ENCODE data around the gene PLA1A.

Gene PLA1A

DNA sequence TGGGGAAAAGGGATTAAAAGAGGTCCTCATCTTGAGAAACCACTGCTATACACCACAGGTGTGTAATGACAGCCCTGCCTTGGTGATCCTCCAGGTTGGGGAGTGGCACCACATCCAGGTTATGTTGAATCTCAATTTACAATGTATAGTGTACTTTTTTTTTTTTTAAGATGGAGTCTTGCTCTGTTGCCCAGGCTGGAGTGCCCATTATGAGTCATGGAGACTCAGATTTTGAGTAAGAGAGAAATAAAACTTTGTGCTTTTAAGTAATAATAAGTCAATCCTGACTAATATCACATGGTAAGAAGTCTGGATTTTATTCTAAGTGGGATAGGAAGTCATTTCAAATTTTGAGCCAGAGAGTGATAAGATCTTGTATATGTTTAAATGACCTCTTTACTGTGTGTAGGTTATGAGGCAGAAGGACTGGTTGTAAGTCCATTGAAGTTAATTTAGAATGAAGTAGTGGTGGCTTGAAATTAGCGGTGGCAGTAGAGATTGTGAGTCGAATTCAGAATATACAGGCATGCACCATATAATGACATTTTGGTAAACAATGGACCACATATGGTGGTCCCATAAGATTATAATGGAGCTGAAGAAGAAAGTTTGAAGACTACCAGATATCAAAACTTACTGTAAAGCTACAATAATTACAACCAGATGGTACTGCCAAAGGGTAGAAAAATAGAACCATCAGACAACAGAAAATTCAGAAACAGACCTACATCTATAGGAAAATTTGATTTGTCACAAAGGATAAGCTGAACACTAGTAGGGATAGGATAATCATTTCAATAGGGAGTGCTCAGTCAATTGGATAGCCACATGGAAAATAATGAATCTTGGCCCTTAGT lies 42.0 kb downstream of the PLA1A start:
- no peak for DNase-seq

DNA sequence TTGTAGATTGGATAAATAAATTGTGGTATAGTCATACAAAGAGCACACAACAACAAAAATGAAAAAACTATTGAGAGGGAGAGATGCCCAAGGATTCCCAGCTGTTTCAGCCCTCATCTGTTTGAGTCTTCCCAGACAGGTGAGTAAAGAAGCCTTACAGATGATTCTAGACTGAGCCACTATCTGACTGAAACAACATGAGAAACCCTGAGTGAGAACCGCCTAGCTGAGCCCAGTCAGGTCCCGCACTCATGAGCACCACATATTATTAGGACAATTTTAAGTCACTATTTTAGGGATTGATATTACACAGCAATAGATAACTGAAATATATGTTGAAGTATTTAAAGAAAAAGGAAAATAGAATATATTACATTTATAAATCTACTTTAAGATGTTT lies 43.7 kb downstream of the PLA1A start:
- no peak for DNase-seq

DNA sequence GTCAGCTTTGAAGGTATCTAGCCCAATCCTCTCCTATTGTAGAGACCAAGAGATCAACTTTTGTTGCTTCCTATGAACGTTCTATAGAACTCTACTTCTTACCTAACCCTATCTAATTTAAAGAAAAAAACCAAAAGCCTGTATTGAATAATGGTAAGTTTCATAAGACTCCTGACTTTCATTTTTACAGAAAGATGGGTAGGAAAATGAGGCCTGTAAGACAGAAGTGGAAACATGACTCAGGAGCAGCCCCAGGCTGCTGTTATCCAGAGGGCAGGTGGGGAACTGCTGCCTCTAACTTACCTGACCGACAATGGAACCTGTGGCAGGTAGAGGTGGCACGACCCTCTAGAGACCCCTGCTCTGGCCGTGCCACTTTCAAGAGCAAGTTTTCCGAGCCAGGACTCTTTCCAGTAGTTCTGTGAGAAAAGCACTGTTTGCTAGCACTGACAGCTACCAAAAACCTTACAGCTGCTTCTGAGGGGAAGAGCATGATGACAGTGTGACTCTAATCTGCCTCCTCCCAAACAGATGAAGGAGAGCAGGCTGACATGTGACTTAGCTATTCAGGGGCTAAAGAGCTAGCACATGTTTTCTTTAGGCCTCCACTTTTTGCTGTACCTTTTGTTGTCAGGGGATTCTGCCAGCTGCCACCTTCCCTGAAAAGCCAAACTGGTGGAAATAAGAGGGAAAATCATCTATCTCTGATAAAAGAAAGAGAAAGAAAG lies 45.2 kb downstream of the PLA1A start:
- DNase-seq, result no peak

DNA sequence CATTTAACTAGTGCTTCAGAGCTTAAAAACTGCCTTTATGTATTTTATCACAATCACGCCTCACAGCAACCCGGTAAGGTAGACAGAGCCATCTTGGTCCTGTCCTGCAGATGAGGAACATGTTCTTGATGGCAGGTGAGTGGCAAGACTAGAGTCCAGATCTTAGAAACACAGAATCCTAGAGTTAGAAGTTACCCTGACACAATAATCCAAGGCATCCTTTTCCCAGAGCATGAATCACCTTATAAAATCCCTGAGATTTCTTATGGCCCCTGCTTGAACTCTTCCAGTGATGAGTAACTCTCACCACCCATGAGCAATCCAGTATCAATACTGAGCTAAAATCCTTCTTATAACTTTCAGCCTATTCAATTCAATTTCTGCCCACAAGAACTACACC lies 45.8 kb downstream of the PLA1A start:
- no peak for DNase-seq

DNA sequence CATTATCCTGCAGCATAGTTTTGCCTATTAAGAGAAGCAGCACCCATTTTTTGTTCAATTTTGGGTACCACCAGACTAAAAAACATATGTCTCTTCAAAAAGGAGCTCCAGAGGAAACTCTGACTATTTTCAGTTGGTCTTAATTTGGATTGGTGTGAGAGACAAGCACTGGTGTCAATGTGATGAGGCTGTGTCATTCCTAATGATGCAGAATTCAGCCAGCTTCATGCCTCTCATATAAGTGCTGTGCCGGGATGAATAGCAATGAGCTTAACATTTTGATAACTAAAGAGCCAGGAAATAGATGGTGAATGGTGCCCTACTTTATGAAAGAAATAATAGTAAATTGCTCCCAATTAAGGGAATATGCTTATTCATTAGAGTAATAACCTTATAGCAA lies 46.8 kb downstream of the PLA1A start:
- no peak for DNase-seq

DNA sequence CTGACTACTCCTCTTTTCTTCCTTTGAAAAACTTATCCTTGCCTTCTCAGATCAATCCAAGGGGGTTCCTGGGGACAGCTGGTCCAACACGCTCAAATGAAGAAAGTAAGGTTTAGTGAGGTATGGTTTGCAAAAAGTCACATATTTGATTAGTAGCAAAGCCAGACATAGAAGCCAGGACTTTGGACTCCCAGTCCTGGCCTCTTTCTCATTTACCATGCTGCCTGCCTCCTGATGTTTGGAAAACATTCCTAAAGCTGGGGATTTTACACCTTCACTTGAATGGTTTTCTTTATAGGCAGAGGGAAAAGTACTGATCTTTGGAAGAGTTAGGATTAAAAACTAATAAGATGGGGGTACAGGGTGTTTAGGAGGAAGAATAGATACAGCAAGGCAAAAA lies 48.1 kb downstream of the PLA1A start:
- DNase-seq, result no peak

DNA sequence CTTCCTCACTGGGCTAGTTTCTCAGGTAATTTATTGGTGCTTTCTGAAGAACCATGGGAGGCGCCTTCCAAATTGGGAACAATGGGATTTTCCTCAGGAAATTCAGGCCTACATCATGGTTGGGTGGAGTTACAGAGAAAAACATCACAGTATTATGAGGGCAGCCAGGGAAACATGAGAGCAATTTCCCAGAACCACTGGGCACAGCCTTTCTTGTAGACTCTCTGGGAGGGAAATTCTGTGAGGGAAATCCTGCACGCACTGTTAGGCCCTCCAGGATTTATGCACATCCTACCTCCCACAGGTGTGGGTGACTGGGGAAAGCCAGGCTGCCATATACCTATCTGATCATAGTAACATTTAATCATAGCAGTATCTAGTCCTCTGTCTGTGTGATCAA lies 49.5 kb downstream of the PLA1A start:
- DNase-seq, result no peak

DNA sequence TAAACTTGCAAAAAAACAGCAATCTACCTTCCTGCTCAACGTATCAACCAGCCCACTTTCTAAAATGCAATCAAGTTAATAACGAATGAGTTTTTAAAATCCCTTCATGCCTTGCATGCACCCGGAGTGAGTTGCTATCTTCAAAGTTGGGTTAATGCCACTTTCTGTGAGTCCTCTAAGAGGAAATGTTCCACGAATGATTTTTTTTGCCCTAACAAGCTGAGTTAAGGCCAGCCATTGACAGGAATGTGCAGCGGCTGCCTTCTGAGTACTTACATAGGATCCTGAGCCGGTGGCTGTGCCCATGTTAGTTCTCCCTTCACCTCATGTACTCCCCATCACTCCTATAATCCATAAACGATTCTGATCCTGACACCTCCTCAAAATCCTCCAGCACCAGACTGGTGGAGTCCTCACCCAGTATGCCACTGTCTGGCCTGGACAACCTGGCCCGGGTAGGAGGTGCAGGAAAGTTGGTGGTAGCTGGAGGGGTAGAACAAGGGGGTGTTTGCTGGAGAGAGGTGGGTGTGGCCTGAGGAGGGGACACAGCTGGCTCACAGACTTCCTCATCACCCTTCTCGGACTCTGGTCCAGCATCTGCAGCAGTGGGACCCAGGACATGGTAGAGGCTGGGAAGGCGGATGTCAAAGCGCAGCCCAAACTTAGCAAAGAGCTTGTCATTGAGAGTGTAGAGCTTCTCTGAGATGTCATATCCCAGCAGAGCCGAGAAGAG lies 50.3 kb downstream of the PLA1A start:
- no peak for DNase-seq

DNA sequence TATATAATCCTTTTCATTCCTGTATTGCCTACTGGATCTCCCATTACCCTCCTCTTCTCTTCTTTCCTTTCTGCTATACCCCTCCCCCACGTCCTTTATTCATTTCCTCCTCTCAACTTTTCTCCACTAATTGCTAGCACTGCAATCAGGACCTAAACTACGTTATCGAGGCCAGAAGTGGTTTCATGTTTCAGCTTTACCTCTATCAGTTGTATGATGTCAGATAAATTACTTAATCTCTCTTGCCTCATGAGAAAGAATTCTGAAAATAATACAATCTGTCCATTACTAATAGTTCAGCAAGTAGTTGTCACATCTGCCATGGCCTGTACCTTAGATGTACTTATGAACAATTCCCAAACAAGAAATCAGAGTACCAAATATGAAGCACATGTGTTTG lies 52.1 kb downstream of the PLA1A start:
- no peak for DNase-seq

DNA sequence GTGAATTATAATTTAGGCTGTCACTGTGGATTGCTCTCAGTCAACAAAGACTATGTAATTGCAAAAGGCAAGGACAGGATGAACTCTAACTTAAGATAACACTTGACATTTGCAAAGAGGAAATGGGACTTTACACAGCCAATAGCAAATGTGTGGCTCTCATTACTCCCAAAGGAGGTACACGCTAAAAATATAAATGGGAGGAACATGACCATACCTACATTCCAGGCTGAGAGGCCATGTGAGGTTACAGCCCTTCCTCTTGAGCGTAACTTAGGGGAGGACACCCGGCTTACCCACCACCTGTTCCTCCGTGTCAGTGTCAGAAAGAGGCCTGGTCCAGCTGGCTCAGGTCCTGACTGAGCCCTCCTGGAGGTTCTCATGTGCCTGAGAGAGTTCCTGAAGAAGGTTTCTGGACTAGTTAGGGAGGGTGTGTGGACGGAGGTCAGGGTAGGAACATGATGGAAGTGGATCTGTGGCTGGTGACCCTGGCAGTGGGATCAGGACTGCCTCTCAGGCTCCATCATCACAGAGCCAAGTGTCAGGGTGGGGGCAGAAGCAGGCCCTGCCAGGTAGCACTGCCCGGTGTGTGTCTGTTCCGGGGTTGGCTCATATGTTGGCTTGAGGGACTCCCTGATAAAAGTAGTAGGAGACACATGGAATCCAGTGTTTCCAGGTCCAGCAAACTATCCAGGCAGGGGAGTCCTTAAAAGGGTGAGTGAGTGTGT lies 54.8 kb downstream of the PLA1A start:
- no peak for DNase-seq

DNA sequence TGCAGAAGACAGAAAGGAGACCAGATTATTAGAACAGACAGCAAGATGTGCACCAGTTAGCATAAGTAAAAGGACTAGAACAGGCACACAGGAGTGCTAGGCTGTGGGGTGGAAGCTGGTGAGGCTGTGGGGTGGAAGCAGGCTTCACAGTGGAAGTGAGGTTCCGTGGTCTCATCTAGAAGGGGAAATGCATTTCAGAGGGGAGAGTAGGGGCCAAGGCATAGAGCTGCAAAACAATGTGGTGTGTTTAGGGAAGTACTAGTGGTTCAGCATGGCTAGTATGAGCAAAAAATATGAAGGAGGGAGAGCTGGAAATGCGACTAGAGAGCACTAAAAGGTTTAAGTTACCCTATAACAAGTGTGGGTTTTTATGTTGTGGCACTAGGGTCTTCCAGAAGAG lies 56.2 kb downstream of the PLA1A start:
- DNase-seq, result no peak

DNA sequence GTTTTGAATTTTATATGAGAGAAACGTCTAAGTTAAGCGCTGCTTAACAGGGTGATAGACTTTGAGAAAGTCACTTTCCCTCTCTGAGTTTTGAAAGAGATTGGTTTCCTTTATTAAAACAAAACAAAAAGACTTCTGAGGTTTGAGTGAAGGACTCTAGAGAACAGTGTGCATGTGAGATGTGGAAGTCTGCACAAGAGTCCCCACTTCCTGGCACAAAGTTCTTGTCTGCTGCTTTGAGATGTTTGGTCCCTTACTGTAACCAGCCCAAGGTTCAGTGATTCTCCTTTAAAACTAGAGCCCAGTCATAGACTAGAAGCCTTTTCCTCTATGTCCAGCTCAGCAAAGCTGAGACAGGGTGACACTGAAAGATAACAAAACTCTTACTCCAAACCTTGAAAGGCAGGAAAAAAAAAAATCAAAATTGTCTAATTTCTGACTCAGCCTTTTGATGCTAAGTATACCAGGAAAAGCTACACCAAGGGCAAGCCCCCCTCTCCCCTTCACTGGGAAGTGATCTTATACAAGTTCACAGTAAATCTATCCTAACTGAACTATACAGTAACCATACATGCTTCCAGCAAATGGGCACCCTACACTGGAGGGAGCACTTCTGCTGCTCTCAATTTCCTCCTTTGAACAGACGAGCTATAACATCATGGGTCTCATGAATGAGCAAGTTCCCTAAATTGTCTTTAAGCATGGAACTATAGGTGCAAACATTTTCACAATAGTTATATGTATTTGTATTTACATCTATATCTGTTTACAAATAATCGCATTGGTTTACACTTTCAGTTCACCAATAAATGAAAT lies 60.4 kb downstream of the PLA1A start:
- no peak for DNase-seq

DNA sequence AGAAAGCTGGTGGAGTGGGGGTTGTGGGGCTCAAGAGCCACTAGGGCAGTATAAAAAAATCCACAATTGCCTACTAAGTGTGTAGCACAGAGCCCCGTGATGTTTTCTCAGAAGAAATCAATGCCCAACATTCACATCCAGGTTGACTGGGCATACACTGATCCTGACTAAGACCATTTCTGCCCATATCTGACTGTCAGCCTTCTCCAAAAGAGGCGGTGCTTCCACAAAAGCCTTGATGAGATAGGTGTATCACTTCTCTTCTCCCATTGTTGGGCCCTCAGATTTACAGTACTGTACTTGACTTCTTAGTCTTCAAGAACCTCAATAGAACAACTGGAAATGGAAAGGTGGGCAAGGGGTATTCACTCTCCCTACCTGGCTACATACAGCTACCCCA lies 61.3 kb downstream of the PLA1A start:
- DNase-seq, result no peak

DNA sequence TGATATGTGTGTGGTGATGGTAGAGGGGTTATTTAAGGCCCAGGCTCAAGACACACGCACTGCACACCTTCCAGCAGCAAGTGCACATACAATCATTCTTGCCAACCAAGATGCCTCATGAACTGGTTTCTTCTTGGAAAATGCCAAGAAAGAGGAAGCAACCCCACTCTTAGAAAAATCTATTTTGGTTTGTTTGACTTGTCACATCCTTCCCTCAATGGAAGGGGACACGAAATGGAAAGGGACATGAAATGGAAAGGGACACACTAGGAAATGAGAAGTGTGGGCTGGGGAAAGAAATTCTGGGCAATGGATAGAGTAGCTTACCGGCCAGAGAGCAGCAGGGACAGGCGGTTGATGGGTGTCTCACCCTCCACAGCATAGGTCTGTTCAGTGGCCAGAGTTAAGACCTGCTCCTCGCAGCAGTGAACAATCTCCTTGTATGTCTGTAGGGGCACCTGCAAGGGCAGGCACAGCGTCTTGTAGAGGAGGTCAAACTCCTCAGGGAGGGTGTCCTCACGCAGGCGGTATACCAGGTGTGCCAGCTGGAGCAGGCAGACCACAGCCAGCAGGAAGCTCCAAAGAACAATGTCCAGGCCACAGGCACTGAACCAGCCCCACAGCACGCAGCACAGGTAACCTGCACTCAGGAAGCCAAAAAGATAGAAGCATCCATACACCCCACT lies 62.1 kb downstream of the PLA1A start:
- no peak for DNase-seq

DNA sequence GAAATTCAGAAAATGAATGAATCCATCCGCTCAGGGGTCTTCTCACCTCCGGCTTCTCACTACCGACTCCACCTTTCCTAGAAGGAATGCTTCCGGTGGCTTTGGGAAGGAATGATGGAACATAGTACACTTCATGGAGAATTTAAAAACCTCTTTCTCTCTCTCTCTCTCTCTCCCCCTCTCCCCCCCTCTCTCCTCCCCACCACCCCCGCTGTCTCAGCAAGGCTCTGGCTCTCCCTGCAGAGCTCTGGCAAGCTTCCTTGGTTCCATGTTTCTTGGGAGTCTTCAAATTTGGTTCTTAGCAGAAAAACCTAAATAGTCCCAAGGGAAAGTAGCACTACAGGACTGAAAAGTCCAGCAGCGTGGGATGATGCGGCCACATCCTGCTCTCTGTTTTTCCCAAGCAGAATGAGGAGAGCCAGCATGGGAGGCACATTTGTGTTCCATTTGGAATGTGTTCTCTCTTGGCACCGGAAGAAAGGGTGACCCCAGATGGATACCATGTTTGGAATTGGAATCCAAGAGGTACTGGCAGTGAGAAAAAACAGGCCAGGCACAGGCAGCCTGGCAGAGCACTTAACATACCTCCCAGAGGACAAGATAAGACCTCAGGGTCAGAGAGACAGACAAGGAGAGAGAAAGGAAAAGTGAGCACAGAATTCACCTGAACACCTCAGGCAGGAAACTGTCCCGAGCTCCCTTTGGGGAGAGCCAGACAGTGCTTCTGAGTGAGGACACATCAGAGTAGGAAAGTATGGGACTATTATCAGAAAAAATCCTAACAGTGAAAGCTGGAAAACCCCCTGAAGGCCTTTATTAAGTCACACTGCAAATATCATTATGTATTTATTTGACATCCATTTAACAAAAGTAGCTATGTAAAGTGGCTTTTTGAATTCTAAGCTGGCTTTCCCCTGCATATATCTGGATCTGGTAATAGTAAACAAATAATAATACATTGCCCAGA lies 63.1 kb downstream of the PLA1A start, which contains the start of gene POPDC2:
POPDC2 (minus strand) TSS at position 116 of the 967 bp plus-strand sequence. CDS start 166 bp downstream, outside the sequence.
- DNase-seq, result no peak

DNA sequence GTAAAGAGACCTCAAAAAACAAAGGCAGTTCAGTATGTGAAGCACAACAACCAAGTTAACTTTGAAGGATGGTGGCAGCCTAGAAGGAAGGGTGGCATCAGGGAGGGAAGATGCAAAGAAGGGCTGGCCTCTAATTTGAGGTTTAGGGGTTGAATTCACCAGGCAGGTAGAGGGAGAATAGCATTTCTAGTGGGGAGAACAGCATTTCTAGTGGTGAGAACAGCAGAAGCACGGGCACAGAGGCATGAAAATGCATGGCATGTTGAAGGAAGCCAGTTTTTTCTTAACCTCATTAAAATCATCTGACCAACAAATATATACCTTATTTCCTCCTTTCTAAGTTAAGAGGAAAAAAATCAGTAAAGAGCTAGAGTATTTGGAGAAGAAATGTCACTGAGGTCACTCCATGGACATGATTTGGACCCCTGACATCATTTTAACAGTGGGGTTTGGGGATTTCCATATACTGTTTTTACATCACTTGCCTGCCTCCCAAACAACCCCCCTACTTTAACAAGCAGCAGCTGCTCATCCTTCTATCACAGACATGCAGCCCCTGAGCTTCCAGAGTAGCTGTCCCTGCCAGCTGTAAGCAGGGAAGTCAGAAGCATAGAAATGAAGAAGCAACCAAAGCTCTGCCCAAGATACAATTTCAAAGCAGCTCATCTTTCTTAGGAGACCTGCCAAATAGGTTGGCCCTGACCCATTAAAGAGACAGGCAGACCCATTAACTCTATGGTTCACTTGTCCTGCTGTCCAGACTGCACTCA lies 65.1 kb downstream of the PLA1A start:
- DNase-seq, result no peak

DNA sequence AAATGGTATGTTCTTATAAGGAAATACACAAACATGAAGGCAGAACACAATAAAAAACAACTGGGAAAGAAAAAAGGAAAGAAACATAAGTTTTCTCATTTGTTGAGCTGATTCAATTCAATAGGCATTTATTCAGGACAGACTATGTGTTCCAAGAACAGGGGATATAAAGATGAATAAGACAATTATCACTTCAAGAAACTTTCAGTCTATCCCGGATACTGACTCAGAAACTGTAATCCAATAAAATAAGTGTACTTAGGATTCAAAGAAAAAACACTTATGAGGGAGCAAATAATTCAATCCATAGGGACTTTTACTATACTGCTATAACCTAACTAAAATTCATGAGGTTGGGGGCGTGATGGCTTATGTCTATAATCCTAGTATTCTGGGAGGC lies 66.2 kb downstream of the PLA1A start:
- DNase-seq, result no peak

DNA sequence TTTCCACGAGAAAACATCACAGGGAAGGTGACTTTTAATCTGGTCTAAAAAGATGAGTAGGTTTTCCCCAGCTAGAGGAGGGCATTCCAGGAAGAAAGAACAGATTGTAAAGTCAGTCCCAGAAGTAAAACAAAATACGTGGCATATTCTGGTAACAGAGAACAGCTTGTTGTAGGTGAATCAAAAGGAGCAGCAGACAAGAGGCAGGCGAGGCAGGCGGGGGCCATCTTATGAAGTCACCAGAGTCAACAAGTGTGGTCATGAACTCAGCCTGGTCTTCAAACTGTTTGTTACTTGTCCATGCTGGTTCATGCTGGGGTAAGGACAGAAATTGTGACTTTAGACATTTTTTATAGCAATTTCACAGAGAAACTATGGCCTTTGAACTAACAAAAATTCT lies 66.7 kb downstream of the PLA1A start:
- no peak for DNase-seq

DNA sequence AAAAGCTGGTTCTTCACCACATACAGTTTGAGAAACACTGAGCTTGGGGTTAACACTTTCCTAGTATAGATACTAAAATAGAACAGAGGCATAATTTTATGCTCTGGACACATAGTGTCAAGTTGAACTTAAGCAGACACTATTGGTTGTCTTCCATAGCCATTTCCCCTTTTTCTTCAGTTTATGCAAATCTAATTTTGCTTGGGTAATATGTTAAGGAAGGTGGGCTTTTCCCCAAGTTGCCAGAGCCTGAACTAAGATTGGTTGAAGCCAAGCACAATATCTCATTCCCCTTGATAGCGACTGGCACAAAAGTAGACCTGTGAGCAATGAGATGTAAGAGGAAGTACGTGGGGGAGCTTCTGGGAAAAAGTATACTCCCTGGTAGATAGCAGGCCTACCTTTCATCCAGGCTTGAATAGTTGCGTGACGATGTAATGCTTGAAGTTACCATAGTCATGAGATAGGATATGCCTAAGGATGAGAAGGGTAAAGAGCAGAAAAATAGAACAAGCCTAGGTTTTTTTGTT lies 67.2 kb downstream of the PLA1A start:
- DNase-seq, result no peak

All from CD4-positive, alpha-beta T cell treated with Interleukin-1 beta for 1 hour (primary cell).